ENCODE results near the gene ZNF646.
A peak's percentile ranks its signal among the peaks of the same experiment; 100 is the strongest.

ZNF646 gene

DNA sequence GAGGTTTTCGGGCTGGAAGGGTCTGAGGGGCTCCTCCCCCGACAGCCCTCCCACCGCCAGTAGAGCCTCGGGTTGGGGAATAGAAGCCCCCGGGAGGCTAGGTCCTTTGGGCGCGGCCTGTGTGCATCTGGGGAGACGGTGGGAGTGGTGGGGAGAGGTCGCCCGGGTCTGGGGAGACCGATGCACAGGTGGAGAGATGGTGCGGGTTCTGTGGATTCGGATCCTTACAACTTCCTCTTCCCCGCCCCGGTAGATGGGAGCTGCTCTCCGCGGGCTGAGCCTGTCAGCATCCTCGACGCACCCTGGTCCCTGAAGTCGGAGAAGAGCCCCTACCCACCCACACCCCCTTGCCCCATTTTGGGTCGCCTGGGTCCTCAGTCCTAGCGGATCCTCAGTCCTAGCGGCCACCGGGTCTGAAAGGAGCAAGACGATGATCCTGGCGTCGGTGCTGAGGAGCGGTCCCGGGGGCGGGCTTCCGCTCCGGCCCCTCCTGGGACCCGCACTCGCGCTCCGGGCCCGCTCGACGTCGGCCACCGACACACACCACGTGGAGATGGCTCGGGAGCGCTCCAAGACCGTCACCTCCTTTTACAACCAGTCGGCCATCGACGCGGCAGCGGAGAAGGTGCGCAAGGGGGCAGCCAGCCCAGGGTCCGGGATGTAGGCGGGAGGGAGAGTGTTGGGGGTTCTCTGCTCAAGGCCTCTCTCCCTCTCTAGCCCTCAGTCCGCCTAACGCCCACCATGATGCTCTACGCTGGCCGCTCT lies 34.8 kb downstream of the ZNF646 start:
- no peak for DNase-seq

DNA sequence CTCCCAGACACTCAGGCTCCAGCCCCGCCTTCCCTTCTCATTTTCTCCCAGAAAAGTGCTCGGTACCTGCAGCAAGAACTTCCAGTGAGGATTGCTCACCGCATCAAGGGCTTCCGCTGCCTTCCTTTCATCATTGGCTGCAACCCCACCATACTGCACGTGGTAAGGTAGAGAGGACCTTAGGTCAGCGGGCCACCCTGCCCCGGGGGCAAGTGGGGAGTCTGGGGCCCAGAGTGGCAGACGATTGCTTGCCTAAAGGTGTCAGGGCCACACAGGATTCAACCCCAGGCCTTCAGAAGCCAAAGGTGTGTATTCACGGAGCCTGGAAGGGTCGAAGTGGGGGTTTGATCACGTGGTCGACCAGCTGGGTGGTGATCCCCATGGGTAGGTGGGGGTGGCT lies 35.4 kb downstream of the ZNF646 start:
- no peak for DNase-seq

DNA sequence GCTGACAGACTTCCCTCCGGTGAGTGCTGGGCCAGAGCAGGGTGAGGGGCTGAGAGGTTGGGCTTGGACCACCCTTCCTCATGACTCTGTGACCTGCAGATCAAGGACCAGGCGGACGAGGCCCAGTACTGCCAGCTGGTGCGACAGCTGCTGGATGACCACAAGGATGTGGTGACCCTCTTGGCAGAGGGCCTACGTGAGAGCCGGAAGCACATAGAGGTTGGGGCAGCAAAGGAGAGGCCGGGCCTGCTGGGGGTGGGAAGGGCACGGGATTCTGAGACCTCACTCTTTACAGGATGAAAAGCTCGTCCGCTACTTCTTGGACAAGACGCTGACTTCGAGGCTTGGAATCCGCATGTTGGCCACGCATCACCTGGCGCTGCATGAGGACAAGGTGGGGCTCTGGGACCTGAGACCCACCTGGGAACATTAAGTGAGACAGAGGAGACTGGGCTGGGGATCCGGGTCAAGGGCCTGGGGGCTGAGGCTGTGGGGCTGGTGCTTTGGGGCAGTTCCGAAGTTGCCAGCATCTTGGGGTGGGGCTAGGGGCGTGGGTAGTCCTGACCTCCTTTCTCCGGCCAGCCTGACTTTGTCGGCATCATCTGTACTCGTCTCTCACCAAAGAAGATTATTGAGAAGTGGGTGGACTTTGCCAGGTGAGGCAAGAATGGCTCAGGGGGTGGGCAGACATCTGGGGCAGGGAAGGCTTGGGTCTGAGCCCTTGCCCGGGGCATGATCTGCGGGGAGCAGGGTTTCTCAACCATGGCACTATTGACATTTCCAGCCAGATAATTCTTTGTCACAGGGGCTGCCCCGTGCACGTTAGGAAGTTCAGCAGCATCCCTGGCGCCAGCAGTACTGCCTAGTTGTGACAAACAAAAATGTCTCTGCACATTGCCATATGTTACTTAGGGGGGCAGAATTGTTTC lies 36.1 kb downstream of the ZNF646 start:
- DNase-seq = no peak

DNA sequence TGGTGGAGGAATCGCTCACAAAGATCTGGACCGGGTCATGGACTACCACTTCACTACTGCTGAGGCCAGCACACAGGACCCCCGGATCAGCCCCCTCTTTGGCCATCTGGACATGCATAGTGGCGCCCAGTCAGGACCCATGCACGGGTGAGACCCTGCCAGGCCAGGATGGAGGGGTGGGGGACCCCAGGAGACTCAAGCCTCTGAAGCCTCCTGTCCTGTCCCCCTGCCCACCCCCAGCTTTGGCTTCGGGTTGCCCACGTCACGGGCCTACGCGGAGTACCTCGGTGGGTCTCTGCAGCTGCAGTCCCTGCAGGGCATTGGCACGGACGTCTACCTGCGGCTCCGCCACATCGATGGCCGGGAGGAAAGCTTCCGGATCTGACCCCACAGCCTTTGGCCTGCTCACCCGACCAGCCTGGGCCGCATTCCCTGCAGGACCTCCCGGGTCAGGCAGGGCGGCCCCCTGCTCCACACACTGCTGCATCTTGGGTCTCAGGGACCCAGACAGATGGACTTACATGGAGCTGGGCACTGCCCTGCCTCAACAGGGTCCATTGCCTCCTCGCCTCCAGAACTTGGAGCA lies 37.8 kb downstream of the ZNF646 start:
- DNase-seq = no peak

DNA sequence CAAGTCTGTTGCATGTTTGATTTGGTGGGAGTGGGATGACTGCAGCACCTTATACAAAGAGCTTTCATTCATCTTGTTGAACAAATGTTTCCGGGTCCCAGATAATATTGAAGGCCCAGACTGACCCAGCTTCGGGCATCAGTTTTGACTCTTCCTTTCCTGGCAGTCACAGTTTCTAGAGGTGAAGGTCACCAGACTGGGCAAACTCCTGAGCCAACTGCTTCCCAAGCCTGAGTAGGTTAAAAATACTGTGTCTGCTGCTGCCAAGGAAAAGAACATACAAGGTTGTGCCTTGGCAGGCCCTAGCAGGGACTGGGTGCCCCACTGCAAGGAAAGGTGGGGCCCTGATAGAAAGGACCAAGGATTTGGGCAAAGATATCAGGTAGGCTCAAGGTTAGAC lies 38.5 kb downstream of the ZNF646 start:
- no peak for DNase-seq

DNA sequence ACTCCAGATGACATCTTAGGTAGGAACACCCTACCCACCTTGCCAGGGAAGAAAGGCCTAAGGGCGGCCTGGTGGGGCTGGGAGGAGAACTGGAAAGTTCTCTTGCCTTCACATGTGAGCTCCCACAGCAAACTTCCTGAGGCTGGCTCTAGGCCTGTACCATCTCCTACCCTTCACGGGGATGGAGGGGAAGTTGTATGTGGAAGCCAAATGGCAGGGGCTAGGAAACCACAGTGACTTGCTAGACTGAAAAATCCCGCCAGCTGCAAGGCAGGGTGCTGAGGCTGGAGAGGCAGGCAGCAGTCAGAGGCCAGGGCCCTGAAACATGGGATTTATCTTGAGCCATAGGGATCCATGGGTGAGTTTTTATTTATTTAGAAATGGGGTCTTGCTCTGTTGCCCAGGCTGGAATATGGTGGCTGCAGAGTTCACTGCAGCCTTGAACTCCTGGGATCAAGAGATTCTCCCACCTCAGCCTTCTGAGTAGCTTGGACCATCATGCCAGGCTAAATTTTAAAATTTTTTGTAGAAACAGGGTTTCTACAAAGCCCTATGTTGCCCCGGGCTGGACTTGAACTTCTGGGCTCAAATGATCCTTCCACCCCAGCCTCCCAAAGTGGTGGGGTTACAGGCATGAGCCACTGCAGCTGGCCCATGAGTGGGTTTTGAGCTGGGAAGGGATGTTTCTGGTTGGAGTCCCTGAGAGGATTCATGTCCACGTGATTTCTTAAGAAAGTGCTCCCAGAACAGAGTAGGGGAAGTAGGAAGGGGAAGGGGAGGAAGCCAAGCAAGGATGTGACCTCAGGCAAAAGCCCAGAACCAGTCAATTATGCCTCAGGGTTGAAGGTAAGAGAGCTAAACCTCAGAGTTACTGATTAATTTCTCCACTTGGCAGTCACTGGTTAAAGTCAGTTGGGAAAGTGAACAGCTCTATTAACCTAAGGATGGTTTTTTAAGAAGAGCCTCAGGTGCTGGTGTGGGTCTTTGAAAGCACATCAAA lies 39.2 kb downstream of the ZNF646 start:
- DNase-seq = no peak

DNA sequence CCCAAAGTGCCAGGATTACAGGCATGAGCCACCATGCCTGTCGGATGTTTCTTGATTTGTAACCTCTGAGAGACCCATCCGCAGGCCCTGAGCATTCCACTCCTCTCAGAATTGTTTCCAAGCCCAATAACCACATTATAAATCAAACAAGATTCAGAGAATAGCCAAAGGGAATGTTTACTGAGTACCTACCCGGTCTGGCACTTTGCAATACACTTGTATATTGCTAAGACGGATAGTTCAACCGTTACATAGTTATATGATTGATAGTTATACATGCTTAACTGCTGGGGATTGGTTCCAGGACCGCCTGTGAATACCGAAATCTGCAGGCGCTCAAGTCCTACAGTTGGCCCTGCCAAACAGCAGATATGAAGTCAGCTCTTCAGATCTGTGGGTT lies 40.2 kb downstream of the ZNF646 start:
- DNase-seq = no peak

DNA sequence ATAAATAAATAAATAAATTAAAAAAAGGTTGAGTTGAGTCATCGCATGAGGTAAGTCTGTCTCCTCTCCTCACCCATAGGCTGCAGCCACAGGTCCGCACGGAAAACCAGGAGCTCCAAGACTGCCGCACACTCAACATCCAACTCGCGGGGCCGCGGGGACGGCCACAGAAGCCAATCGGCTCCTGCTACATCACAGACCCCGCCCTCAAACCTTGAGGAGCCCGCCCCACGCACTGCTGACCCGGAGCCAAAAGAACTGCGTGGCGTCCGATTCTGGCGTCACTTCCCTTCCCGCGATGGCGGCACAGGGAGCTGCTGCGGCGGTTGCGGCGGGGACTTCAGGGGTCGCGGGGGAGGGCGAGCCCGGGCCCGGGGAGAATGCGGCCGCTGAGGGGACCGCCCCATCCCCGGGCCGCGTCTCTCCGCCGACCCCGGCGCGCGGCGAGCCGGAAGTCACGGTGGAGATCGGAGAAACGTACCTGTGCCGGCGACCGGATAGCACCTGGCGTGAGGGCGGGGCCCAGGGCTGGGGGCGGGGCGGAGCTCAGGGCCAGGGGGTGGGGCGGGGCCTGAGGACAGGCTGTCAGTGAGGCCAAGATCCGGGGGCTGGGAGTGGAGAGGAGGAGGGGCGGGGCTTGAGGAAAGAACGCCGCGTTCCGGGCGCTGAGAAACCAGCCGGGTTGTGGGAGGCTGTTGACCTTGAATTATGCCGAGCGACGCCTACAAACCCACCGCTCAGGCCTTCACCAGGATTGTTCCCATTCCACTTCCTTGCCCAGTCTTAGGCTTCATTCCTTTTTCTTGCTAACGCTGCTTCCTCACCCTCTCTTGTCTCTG lies 43.4 kb downstream of the ZNF646 start, which contains the start of gene KAT8:
KAT8 (plus strand) TSS at position 281 of the 839 bp plus-strand sequence; CDS start at position 299, 18 bp downstream.
- DNase-seq = peak; percentile 95 to 96

DNA sequence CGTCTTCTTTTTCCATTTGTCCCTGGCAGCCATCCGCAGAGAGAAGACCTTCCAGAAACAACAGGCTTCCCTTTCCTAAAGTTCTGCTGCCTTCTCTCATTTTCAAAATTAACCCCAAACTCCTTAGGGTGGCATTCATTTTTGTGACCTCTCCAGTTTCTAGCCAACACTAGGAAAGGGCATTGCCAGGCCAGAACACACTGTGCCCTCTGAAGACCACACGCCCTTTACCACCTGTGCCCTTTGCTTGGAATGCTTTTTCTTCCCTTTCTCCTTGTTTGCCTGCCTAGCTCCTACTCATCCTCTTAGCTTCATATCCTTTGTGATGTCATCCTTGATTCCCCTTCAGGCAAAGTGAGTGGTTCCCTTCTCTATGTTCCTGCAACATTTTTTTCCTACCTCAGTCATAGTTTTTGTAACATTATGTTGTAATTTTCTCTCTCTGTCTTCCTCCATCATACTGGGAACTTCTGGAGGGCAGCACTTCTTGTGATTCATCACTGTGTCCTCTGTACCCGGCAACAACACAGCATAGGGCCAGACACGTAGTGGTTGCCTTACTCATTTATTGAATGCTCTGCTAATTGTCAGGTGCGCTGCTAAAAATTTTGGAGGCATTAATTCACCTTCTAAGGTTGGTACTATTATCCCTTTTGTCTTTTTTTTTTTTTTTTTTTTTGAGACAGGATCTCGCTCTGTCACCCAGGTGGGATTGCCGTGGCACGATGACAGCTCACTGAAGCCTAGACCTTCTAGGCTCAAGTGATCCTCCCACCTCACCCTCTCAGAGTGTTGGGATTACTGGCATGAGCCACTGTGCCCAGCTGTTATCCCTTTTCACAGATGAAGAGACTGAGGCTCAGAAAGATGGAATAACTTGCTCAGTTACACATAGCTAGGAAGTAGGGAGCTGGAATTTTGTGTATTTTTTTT lies 44.3 kb downstream of the ZNF646 start:
- DNase-seq = no peak

DNA sequence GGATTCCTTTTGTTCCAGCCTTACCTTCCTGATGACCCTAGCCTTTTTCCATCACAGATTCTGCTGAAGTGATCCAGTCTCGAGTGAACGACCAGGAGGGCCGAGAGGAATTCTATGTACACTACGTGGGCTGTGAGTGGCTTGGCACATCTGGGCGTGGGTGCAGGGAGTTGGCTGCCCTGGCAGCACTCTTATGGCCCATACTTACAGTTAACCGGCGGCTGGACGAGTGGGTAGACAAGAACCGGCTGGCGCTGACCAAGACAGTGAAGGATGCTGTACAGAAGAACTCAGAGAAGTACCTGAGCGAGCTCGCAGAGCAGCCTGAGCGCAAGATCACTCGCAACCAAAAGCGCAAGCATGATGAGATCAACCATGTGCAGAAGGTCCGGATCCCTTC lies 45.9 kb downstream of the ZNF646 start:
- DNase-seq = no peak

DNA sequence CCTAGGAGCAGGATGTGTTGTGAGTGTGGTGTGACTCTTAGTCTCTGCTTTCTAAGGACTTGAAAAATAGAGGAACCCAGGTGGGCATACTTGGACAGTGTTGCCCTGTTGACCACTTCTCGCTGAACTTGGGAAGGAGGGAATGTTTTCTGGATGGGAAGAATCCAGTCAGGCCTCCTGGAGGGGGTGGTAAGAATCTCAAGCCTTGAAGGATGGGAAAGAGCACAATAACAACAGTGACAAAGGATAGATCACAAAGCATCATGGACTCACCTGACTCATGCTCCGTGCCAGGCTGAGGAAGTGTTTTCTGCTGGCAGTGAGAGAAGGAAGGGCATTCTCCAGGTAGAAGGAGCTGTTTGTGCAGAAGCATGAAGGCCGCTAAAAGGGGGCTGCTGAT lies 51.6 kb downstream of the ZNF646 start:
- no peak for DNase-seq

DNA sequence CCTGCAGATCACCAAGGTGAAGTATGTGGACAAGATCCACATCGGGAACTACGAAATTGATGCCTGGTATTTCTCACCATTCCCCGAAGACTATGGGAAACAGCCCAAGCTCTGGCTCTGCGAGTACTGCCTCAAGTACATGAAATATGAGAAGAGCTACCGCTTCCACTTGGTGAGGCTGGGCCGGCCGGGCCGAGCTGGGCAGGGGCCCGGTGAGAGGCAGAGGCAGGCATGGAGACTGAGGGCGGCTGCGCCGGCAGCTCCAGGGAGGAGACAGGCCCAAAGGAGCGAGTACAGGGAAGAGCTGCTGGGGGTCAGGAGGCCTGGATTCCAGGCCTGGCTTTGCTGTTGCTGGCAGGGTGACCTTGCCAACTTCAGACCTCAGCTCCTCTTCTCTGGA lies 53.0 kb downstream of the ZNF646 start:
- no peak for DNase-seq

DNA sequence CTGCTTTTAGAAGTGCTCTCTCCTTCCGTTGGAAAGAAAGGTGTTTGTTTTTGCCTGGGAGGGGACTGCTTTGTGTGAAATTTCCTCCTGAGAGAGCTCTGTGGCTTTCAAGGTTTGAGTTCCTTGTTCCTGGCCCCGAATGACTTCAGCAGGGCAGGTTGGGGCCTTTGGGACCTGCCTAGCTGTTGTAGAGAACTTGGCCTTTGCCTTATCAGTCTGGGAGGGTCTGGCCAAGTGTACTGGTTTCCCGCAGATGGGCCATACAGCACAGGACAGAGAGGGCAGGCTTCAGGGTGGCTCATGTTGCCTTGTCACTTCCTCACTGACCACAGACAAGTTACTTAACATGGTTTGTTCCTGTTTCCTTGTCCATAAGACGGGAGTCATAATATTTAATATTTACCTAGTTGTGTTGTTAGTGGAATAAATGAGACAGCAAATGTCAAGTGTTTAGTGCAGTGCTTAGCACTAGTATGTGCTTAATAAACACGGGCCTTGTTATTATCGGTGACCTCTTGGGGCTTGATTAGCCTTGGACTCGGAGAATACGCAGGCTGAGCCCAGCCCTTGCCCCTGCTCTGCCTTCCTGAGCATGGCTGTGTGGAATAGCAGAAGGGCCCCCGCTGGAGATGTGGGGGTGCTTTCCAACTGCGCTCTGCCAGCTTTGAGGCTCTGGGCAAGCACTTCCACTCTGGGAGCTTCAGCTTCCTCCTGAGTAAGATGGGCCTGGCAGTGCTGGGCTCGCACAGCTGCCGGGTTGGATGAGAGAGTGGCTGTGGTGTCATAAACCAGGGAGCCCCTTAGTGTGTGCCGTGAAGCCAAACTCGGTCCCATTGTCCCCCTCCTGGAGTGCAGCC lies 54.7 kb downstream of the ZNF646 start:
- DNase-seq = no peak

DNA sequence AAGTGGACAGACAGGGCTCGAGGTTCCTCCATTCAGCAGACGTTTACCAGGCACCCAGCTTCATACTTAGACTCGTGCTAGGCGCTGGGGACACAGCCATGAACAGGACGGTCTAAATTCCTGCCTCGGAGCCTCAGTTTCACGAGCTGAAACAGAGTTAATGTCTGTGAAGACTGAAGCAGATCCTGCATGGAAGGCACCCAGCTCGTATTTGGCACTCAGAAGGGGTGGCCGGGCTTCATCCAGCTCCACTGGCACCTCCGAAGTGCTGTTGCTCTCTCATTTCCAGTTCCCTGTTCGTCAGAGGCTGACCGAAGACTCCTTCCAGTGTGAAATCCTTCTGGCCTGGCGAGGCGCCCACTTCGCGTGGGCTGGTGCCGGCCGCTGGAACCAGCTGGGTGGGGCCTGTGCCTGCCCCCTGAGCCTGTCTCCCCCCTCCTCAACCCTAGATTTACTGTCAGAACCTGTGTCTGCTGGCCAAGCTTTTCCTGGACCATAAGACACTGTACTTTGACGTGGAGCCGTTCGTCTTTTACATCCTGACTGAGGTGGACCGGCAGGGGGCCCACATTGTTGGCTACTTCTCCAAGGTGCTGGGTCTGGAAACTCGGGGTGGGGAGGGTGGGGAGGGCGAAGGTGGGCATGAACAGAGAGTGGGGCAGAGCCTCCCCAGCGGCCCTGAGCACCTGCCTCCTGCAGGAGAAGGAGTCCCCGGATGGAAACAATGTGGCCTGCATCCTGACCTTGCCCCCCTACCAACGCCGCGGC lies 55.5 kb downstream of the ZNF646 start:
- no peak for DNase-seq

DNA sequence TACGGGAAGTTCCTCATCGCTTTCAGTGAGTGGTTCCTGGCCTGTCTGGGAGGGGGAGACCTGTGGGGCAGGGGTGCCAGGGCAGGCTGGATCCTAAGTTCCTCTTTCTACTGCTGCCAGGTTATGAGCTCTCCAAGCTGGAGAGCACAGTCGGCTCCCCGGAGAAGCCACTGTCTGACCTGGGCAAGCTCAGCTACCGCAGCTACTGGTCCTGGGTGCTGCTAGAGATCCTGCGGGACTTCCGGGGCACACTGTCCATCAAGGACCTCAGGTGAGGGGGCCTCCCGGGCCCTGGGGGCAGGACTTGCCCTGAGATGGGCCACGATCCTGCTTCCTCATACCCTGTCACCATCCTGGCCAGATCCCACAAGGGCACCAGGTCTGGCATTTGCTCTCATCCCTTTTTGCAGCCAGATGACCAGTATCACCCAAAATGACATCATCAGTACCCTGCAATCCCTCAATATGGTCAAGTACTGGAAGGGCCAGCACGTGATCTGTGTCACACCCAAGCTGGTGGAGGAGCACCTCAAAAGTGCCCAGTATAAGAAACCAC lies 56.2 kb downstream of the ZNF646 start:
- DNase-seq = no peak

DNA sequence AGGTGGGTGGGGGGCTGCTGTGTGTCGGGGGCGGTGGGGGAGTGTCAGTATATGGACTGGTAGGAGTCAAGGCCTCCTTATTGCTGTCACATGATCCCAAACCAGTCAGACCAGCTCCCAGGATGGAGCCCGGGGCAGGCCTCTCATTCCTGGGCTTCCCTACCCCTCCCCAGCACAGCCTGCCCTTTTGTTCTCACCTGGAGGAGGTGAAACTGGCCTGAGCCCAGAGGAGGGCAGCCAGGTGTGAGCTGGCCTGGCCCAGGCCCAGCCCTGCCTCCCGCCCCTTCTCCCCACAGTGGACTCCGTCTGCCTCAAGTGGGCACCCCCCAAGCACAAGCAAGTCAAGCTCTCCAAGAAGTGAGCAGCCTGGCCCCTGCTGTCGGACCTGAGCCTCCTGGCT lies 56.7 kb downstream of the ZNF646 start:
- DNase-seq = no peak

DNA sequence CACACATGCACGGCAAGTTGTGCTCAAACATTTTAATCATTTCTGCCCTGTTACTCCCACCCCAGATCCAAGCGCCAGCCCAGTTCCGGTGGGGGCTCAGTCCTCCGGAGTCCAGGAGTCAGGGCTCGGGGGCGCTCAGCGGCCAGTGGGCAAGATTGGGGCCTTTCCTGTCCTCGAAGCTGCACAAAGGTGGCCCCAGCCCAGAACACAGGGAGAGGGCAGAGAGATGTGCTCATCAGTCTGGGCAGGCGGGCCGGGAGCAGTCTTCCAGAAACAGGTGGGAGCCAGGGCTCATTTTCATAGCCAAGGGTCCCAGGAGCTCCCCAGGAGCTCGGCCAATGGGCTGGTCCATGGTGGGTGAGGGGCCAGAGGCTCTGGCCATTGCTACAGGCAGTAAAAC lies 57.2 kb downstream of the ZNF646 start:
- DNase-seq = no peak

DNA sequence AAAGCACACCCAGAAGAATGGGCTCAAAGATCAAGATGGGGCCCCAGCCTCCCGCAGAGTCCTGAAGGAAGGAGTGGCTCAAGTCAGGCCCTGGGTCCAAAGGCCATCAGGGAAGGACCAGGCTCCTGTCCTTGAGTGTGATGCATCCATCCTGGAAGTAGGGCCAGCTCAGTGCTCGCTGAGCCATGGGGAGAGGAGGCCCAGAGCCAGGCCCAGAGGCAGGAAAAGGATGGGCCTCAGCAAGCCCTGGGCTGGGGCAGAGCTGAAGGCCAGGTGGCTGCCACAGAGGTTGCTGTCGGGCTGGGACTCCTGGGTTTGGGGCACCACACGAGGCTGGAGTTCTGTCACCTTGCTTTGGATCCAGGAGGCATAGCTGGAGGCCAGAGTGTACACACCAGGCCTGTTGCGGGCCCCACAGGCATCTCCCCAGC lies 57.6 kb downstream of the ZNF646 start:
- DNase-seq = no peak

All from stimulated activated CD4-positive, alpha-beta T cell treated with anti-CD3 and anti-CD28 coated beads, Interleukin-2, amount 100 ng/mL, for 48 hours (primary cell).